HG03135 (cell line): Measurements from ENCODE around the gene FSIP1.

Source experiments
- ATAC-seq: cut with Tn5 transposase; IDR thresholded peaks from one replicate; pipeline ENCODE4 v1.9.1; 2021; ENCODE audit warnings: mild to moderate bottlenecking, moderate library complexity; ENCODE audit not compliant: unreplicated experiment

The FSIP1 gene

DNA sequence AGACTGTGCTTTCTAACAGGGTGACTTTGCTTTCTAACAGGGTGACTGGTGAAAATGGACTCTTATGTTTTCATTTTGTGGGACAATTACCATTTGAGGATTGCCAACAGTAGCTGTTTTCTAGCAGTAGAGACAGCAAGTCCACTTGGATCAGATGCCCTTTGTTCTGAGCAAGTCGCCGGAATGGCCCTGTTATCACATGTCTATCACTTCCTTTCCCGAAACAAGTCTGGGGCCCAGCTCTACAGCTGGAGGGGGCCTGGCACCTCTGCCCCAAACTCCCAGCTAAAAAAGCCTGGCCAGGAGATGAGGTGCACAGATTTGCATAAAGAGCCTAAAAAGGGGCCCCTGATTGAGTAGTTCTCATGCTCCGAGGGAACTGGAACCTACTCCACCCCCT, 157.2 kb downstream of the FSIP1 start:
- no peak for ATAC-seq

DNA sequence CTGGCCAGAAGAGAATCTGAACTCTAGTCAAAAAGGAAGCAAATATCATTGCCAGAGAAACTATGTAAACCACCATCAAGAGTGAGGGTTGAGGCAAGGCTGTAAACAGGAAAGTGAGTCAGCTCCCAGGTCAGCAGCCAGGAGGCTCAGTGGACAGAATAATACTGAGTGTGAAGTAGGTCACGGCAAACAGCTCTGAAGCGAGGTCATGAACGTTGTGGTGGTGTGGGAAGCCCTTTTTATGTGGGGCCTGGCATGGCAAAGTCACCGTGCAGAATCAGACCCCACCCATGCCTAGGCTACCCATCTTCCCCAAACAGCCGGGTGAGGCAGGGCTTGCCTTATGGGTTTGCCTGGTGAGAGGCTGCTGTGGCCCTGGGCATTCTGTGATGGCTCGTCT, 157.8 kb downstream of the FSIP1 start:
- no peak for ATAC-seq

DNA sequence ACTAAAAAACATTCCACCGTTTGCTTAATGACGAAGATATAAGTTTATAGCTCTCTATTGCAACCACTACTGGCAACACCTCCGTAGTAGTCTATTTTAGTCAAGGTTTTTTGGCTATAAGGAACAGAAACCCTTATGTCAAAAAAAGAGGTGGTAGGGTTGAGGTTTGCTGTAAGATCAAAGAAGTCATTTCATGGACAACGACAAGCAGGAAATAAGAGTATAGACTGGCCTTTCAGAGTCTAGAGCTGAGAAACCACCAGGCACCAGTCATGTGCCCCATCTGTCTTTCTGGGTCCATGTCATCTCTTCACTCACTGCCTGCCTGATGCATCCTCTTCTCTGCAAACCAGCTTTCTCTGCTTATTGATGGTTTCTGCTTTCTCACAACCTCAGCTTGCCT, 159.1 kb downstream of the FSIP1 start:
- peak; percentile 89 for ATAC-seq

DNA sequence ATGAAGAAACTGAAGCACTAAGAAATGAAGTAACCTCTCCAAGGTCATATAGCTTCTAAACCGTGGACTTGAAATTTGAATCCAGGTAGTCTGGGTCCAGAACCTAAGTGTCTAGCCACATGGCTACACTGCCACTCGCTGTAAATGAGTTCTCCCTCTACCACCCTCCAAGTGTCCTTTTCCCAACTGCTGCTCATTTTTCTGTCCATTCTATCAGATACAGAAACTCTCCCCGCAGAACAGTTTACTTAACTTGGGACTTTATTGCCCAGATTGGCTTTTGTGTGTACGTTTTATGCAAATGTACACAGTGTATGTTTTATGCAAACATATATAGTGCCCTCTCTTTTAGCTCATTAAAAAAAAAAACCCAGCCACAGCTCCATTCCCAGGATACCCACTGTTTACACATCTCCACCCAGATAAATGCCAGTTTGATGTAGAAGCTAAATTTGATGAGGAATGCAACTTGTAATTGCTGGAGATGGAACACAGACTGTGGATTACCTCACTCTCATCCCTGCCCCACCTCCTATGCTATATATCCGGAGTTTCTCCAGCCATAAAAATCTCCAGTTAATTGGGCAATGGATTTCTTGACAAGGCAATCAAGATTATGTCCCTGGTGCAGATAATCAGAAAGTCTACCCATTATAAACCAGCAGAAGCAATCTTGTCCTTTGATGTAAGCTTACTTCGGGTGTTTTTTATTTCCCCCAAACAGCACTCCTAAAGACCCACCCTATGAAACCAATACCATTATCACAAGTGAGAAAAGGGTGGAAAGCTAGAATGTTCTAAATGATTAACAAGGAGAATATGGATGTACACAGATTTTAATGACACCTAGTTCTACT, 159.8 kb downstream of the FSIP1 start:
- no peak for ATAC-seq

DNA sequence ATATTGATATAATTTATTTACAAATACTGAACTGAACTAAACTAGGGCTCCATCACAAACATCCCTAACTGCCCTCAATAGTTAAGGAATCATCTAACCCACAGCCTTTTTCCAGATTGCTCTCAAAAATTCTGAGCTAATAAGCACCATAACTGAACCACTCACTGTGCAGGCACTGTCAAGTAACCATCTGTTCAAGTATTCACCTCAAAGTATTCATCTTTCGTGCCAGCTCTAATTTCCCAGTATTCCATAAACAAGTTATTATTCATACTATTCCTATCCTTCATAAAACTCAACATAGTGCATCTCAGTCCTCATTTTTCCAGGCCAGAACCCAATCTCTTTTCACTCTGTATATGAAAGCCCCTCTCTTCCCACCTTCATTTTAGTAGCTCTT, 160.7 kb downstream of the FSIP1 start:
- ATAC-seq: no peak

DNA sequence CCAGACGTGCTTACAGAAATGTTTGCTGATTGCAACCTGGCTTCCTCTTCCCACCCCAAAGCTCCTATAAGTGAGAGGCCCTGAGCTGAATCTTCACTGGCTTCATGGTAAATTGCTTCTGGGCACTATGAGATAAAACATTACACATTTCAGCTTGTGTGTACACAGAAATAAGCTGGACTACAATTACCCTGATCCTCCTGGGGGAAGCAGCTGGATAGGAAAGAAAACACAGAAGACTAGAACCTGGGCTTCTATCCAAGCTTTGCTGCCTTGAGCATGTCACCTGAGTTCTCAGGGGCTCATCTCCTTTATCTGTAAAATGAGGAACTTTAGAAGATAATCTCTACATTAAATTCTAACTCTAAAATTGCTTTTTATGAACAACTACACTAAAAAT, 161.4 kb downstream of the FSIP1 start:
- no peak for ATAC-seq

DNA sequence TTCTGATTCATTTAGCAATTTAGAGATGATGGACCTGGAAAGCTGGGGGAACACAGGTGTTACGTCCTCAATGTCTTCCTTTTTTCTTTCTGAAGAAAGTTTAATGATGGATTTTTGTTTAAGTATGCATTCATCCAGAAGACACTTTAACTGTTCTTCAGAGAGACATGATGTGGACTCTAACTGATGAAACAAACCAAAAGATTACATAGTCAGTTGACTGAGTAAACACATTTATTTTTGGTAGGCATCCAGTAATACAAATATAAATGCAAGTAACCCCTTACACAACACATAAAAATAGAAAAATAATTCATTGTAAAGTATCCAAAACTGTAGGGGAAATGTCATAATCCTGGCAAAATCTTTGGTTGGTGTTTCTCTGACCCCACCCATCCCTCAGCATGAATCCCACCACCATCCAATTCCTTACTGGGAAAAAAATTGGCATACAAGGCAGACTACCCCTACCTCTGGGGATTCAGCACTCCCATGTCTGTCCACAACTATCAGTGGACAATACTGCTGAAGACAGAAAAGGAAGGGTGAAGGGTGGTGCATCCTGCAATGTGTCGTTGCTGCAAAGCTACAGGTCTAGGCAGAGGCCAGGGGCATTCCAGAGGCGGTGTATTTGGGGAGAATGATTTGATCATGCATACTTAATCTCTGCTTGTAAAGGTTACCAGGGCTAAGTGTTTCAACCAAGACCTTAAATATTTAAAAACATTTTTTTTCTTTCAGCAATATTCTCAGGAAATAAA, 164.4 kb downstream of the FSIP1 start:
- ATAC-seq: no peak

DNA sequence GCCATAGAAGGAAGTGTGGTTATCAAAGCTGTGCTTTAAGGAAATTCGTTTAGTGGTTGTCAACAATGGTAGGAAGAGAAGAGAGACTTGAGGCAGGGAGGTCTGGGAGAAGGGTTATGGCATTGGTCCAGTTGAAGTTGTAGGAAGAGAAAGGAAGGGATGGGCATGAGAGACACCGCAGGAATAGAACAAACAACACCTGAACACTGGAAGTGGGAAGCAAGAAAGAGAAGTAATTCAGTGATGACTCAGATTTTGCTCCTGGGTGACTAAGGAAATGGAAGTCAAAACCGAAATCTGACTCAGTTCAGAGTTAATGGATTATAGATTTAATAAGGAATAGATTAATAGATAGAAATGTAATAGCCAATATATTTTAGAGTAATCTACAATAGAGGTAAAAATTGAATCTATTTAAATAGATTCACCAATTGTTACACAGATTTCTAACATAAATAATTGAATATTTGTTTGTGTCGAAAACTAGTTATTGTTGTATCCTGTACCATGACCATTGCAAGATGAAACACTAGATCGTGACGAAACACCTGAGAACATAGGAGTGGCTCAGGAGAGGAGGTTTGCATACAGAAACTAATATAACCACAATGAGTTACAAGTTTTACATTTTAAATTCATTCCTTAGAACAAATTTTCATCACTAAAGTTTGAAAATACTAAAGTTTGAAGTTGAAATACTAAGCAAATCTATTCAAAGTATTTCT, 165.7 kb downstream of the FSIP1 start:
- no peak for ATAC-seq

DNA sequence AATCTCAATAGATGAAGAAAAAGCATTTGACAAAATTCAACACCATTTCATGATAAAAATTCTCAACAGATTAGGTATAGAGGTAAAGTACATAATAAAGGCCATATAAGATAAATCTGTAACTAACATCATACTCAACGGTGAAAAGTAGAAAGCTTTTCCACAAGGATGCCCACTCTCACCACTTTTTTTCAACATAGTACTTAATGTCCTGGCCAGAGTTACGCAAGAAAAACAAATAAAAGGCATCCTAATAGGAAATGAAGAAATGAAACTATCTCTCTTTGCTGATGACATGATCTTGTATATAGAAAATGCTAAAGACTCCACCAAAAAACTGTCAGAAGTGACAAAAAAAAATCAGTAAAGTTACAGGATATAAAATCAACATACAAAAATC, 168.8 kb downstream of the FSIP1 start:
- no peak for ATAC-seq

DNA sequence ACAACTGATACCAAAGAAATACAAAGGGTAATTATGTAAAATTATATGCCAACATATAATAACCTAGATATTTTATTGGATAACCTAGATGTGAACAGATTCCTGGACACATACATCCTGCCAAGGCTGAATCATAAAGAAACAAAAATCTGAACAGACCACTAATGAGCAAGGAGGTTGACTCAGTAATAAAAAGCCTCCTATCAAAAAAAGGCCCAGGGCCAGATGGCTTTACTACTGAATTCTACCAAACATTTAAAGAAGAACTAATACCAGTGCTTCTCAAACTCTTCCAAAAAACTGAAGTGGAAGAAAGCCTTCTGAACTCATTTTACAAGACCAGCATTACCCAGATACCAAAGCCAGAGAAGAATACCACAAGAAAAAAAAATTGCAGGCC, 169.4 kb downstream of the FSIP1 start:
- ATAC-seq: no peak

DNA sequence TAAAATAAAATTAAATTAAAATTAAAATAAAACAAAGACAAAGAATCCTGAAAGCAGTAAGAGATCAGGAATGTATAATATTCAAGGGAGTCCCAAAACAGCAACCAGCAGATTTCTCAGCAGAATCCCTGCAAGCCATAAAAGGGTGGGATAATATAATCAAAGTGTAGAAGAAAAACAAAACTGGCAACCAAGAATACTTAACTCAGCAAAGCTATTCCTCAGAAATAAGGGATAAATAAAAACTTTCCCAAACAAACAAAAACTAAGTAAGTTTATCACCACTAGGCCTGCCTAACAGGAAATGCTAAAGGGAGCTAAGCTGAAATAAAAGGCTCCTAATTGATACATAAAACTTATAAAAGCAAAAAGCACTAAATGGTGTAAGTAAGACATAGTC, 172.0 kb downstream of the FSIP1 start:
- ATAC-seq: no peak

DNA sequence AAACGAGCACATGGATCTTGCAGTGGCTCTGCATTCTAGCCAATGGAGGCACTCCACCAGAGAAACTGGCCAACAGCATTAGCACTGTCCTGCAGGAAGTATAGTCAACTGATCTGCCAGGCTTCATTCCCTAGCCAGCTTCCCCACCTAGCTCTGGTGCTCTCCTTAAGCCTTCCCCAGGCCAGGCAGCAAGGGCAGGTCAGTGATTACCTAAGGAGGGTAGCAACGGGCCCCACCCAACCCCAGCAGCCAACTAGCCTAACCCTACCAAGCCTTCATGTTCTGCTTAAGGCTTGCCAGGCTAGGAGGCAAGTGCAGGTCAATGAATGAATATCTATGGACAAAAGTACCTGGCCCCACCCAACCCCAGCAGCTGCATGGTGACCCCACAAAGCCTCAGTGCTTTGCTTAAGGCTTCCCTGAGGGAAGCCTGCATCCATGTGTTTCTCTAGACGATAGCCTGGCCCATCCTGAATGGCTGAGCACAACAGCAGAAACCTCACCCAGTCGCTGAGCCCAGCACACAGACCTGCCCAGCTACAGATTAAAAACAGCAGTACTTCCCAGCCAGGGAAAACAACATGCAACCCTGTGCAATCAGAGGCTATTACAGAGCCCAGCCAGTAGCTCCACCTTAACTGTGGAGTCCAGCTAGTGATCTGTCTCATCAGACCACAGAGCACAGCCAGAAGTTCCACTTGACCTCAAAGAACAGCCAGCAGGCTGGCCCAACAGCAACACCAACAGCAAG, 173.3 kb downstream of the FSIP1 start:
- no peak for ATAC-seq

DNA sequence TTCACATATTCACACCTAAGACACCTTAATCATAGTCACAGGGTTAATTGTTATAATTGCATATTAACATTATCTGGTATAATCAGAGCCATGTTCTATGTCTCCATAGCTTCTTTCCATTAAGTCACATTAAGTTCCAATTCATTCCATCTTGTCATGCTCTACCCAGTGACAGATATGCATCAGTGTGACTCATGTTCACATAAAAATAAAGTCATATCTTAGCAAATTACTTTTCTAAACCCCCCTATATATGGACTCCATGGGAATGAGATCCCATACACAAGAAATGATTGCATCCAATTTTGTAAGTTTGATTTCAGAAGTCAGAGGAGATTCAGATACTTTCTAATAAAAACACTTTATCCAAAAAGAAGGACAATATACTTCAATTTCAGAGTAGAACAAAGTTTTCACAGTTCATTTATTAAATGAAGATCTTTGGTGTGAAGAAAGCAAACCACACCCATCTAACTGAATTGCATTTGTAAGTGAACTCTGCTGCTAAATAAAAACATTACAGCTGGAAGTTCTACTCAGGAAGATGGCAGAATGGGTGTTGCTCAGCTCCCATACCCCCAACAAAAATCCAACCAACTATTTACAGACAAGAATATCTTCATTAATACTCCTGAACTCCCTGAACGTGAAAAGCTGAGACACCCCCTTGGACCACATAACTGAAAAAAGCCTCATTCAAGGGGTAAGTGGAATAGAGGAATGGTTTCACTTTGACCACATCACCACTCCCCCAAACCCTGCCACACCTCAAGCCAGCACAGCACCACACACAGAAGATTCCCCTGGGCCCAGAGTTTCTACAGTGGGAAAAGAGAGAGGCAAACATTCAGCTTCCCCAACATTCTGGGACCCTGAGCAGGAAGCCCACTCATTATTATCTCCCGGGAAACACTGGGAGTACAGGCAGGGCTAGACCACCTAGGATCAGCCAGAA, 174.2 kb downstream of the FSIP1 start:
- ATAC-seq: no peak

DNA sequence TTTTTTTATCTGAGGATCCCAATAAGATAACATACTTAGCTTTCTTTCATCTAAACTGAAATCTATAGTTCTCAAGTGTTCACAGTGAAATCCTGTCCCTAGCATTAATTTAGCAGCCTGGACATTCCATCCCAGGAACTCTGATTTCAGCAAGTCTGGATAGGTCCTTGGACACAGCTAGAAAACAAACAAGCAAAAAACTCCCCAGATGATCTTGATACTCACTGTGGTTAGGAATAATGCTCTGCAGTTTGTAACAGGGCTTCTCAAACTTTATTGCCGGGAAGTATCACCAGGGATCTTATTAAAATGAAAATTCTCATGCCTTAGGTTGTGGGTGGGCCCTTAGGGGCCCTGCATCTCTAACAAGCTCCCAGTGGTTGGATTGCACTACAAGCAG, 177.5 kb downstream of the FSIP1 start:
- no peak for ATAC-seq

DNA sequence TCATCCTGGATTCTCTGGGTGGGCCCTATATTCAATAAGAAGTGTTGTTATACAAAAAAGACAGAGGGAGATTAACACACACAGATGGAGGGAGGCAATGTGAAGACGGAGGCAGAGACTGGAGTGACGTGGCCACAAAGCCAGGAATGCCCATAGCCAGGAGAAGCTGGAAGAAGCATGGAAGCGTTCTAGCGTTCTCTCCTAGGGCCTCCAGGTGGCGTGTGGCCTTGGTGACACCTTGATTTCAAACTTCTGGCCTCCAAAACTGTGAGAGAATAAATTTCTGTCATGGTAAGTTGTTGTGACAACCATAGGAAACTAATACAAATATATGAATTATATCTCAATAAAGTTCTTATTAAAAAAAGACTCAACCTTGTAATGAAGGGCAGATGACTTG, 180.5 kb downstream of the FSIP1 start:
- no peak for ATAC-seq

DNA sequence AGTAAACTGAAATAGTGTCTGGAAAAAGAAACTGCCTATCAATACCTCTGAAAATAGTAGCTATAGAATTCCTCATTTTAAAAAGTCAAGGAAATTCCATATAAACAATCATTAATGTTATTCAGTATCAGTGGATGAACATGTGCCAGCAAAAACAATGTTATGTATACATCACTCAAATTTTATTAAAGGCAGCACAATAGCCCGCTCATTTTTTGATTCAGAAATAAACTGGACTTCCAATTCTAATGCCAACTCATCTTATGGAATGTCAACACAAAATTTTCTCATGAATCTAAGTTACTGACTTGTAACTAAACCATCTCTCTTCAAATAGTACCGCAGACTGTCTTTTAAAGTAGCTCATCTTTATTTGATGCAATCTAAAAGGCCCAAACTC, 182.8 kb downstream of the FSIP1 start:
- no peak for ATAC-seq

DNA sequence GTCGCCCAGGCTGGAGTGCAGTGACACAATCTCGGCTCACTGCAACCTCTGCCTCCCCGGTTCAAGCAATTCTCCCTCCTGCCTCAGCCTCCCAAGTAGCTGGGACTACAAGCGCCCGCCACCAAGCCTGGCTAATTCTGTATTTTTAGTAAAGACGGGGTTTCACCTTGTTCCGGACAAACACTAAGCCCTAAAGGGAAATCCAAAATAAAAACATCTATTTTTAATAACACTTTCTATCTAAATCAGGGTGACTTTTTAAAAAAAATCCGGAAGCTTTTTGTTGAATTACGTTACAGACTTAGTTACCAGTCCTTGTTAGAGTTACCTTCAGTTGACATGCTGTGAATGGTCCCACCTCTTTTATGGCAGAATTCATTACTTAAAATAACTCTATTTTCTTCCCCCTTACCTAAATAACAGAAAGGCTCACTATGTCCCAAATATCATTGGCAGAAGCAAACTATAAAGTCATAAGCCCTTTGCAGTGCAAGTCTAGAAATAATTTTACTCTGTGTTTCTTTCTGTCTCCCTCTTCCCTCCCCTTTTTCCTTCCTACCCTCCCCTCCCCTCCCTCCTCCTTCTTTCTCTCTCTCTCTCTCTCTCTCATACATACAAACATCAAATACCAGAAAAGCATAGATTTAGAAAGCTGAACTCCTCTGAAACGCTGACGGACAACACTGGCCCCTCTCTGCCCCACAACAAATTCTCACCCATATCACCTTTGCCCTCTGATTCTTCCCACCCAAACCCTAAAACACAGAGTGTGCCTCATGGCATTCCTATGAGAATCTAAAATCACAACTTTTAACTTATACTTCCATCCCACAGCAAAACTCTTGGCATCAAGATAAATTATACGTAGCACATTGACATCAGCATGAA, 183.4 kb downstream of the FSIP1 start:
- ATAC-seq: no peak

DNA sequence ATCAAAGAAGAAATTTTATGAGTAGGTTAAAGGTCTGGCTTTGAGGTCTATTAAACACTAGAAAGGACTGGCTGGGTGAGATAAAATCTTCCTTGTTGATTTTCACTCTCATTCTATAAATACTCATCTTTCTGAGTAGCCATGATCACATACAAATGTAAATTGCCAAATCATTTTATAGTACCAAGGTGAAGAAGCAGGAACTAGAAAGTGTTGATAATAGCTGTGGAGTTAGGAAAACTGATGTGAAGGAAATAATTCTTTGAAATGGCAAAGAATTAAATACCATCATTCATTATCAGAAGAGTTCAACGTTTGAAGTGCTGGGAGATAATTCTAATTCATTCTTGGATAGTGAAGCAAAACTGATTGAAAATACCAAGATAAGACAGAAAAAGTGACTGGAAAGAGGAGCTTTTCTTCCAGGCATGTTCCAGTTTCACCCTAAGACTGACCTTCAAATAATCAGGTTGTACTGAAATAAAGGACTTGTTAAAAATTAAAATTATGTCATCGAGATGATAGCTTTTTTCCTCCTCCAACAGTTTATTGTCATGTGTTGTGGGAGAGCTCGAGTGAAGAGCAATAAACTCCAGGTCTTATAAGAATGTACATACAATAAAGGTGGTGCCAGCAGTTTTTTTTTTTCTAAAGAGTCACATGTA, 184.3 kb downstream of the FSIP1 start:
- no peak for ATAC-seq
